MM.1S (cell line): ENCODE data around the gene ABCB9.

ENCODE experiments used
- DNase-seq: peaks from one replicate; pipeline ENCODE4 v3.0.0-alpha.2; 2015
- H2AFZ ChIP-seq: fragments of 300-600 bp; sonication (generic); 2 replicates; pipeline ENCODE4 v1.6.0; 2016; ENCODE audit warnings: antibody characterized with exemption, low read length
- H3F3A ChIP-seq: fragments of 300-600 bp; sonication (generic); 2 replicates; pipeline ENCODE4 v1.6.1; 2016; ENCODE audit warnings: mild to moderate bottlenecking, antibody characterized with exemption, low read length, moderate library complexity, mixed read lengths; ENCODE audit not compliant: insufficient read depth
- H3K27ac ChIP-seq: fragments of 300-600 bp; sonication (generic); 2 replicates; pipeline ENCODE4 v1.5.1; 2016; ENCODE audit warnings: mild to moderate bottlenecking, low read length
- H3K27me3 ChIP-seq: fragments of 300-600 bp; sonication (generic); replicated peaks from 2 replicates; pipeline ENCODE4 v1.6.0; 2016; ENCODE audit warnings: low read length; ENCODE audit not compliant: insufficient read depth
- H3K36me3 ChIP-seq: fragments of 300-600 bp; sonication (generic); replicated peaks from 2 replicates; pipeline ENCODE4 v1.6.1; 2016; ENCODE audit warnings: mild to moderate bottlenecking, low read length, mixed read lengths; ENCODE audit not compliant: insufficient read depth
- H3K4me1 ChIP-seq: fragments of 300-600 bp; sonication (generic); 2 replicates; pipeline ENCODE4 v1.6.1; 2016; ENCODE audit warnings: low read length, mixed read lengths
- H3K4me2 ChIP-seq: fragments of 300-600 bp; sonication (generic); 2 replicates; pipeline ENCODE4 v1.6.0; 2016; ENCODE audit warnings: low read depth, low read length
- H3K4me3 ChIP-seq: fragments of 300-600 bp; sonication (generic); 2 replicates; pipeline ENCODE4 v1.5.1; 2016; ENCODE audit warnings: low read length, mixed read lengths
- H3K79me2 ChIP-seq: fragments of 300-600 bp; sonication (generic); 2 replicates; pipeline ENCODE4 v1.6.1; 2016; ENCODE audit warnings: mixed run types, low read length, mixed read lengths
- H3K9ac ChIP-seq: fragments of 300-600 bp; sonication (generic); 2 replicates; pipeline ENCODE4 v1.6.1; 2016; ENCODE audit warnings: low read length, mixed read lengths
- H3K9me2 ChIP-seq: fragments of 300-600 bp; sonication (generic); replicated peaks from 2 replicates; pipeline ENCODE4 v1.6.1; 2016; ENCODE audit warnings: mild to moderate bottlenecking, low read length, mixed read lengths; ENCODE audit not compliant: insufficient read depth
- H3K9me3 ChIP-seq: fragments of 300-600 bp; sonication (generic); replicated peaks from 2 replicates; pipeline ENCODE4 v1.6.1; 2016; ENCODE audit warnings: mild to moderate bottlenecking, low read length, mixed read lengths; ENCODE audit not compliant: insufficient read depth
- H4K20me1 ChIP-seq: fragments of 300-600 bp; sonication (generic); 2 replicates; pipeline ENCODE4 v1.6.1; 2016; ENCODE audit warnings: mild to moderate bottlenecking, low read length, moderate library complexity, mixed read lengths; ENCODE audit not compliant: insufficient read depth
- CTCF ChIP-seq: fragments of 300-600 bp; sonication (generic); IDR thresholded peaks from 2 replicates; pipeline ENCODE4 v1.5.1; 2016; ENCODE audit warnings: antibody characterized with exemption, low read length, mixed read lengths
- EZH2 ChIP-seq: fragments of 300-600 bp; sonication (generic); optimal IDR thresholded peaks from 2 replicates; pipeline ENCODE3; 2017; ENCODE audit warnings: low read depth, mild to moderate bottlenecking, antibody characterized with exemption, low read length, mixed read lengths
- EZH2phosphoT487 ChIP-seq: fragments of 300-600 bp; sonication (generic); IDR thresholded peaks from 2 replicates; pipeline ENCODE4 v1.6.1; 2018; ENCODE audit warnings: antibody characterized with exemption, low read length

The ABCB9 gene

DNA sequence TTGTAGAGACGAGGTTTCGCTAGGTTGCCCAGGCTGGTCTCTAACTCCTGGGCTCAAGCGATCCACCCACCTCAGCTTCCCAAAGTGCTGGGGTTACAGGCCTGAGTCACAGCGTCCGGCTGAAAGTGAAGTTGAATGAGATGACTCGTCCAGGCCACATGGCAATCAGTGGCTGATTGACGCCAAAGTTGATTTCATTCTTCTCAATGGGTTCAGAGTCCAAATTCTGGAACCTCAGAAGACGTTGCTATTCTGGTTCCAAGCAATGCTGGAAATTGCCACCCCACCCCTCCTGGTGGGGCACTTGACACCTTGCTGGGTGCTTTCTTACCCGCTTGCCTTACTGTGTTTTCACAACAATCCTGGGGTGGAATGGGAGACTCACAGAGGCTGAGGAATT, 14.9 kb downstream of the ABCB9 start:
- Histone ChIP-seq H3K9me3 (no peaks in the 10 kb centered on the region), H3K36me3 (no peaks in the 10 kb centered on the region), H4K20me1 (no peaks in the 10 kb centered on the region), H3K9ac (no peak overlapping the region), H3K4me3 (no peak overlapping the region), H3K9me2 (no peaks in the 10 kb centered on the region), H3K4me1 (no peaks in the 10 kb centered on the region), H2AFZ (no peak overlapping the region), H3K27ac (no peak overlapping the region), H3K79me2 (0 out of 2 replicates have a peak, but pooled peaks cover 4% of the 10 kb centered on the region), H3K4me2 (no peak overlapping the region), H3K27me3 (no peaks in the 10 kb centered on the region), H3F3A (no peaks in the 10 kb centered on the region)
- TF ChIP-seq CTCF, result no peak
- no peak for TF ChIP-seq EZH2
- TF ChIP-seq EZH2phosphoT487, result no peak
- DNase-seq, result no peak

- no peaks in the 10 kb centered on the region for H3K27me3 ChIP-seq
- 0 out of 2 replicates have a peak, but pooled peaks cover 4% of the 10 kb centered on the region for H3K79me2 ChIP-seq
- H3K9me3 ChIP-seq, result no peaks in the 10 kb centered on the region
- H3K4me1 ChIP-seq, result no peaks in the 10 kb centered on the region
- H3K4me3 ChIP-seq, result no peak overlapping the region
- no peak overlapping the region for H3K9ac ChIP-seq
- H2AFZ ChIP-seq, result no peak overlapping the region
- no peaks in the 10 kb centered on the region for H4K20me1 ChIP-seq
- H3K4me2 ChIP-seq, result no peak overlapping the region
- DNase-seq, result no peak
- H3K36me3 ChIP-seq, result no peaks in the 10 kb centered on the region
- H3F3A ChIP-seq, result no peaks in the 10 kb centered on the region
- no peak overlapping the region for H3K27ac ChIP-seq
- H3K9me2 ChIP-seq, result no peaks in the 10 kb centered on the region
- TF ChIP-seq CTCF, result no peak
- no peak for TF ChIP-seq EZH2phosphoT487
- TF ChIP-seq EZH2, result no peak
Observed at GRCh38 chr12:122949816-122950675, 16.2 kb downstream of the ABCB9 start.

DNA sequence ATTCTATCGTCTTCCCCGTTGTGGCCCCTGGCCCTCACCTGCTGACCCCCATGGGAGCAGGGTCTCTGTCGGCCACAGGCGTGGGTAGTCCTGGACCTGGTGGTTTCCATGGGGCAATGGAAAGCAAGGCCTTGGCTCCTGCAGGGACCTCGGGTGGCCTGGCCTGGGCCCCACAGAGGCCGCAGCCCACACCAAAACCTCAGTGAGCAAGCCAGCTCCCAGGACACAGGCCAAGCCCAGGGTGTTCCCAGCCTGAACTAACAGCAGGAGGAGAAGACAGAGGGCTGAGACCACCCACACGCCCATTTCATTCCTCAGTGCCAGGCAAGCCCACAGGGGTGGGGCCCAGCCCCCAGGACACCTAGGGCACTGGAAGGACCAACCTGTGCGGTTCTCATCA, 16.9 kb downstream of the ABCB9 start:
- no peak overlapping the region for H3K4me3 ChIP-seq
- no peaks in the 10 kb centered on the region for H3K4me1 ChIP-seq
- no peak for TF ChIP-seq CTCF
- no peaks in the 10 kb centered on the region for H3K36me3 ChIP-seq
- no peak for DNase-seq
- no peaks in the 10 kb centered on the region for H4K20me1 ChIP-seq
- no peaks in the 10 kb centered on the region for H3K27me3 ChIP-seq
- H3K9me2 ChIP-seq, result no peaks in the 10 kb centered on the region
- H3K27ac ChIP-seq, result no peak overlapping the region
- no peak overlapping the region for H2AFZ ChIP-seq
- H3K9ac ChIP-seq, result no peak overlapping the region
- no peaks in the 10 kb centered on the region for H3F3A ChIP-seq
- H3K9me3 ChIP-seq, result no peaks in the 10 kb centered on the region
- H3K4me2 ChIP-seq, result no peak overlapping the region
- 0 out of 2 replicates have a peak, but pooled peaks cover 4% of the 10 kb centered on the region for H3K79me2 ChIP-seq
